ENCODE data around the gene FCRL5.

DNA sequence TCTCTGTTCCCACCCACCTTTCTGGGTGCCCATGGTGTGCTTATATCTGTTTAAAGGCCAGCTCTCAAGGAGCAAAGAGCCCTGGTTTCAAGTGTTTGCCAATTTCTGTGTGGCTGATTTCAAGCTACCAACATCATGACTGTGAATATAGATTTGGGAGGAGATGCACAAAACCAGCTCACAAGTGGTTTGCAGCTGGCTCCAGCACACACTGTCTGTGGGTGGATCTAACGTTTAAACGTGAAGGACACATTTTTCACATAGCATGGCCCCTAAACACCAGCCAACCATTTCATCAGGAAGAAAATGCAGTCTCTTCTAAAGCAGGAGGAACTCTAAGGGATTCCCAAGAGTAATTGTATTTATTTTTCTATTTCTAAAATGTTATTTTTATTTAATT, 65.2 kb downstream of the FCRL5 start:
- TF ChIP-seq, protein P1, sequence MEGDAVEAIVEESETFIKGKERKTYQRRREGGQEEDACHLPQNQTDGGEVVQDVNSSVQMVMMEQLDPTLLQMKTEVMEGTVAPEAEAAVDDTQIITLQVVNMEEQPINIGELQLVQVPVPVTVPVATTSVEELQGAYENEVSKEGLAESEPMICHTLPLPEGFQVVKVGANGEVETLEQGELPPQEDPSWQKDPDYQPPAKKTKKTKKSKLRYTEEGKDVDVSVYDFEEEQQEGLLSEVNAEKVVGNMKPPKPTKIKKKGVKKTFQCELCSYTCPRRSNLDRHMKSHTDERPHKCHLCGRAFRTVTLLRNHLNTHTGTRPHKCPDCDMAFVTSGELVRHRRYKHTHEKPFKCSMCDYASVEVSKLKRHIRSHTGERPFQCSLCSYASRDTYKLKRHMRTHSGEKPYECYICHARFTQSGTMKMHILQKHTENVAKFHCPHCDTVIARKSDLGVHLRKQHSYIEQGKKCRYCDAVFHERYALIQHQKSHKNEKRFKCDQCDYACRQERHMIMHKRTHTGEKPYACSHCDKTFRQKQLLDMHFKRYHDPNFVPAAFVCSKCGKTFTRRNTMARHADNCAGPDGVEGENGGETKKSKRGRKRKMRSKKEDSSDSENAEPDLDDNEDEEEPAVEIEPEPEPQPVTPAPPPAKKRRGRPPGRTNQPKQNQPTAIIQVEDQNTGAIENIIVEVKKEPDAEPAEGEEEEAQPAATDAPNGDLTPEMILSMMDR (IDR thresholded peaks at IDR 0.05; ENCODE audit: borderline replicate concordance, extremely low read depth, low read length, poor library complexity, severe bottlenecking): no peak
- TF ChIP-seq EZH2 (IDR thresholded peaks at IDR 0.05; ENCODE audit: borderline replicate concordance, low read depth, low read length, severe bottlenecking): no peak

Data from DND-41 (cell line).